DOHH2 (cell line): ENCODE data around the gene HERC3.

Experiments
- EZH2phosphoT487 ChIP-seq: fragments of 200-600 bp; sonication (generic); IDR thresholded peaks from 2 replicates; pipeline ENCODE4 v1.6.1; 2017; ENCODE audit warnings: borderline replicate concordance, mild to moderate bottlenecking, antibody characterized with exemption, low read length, moderate library complexity, mixed read lengths
- TF ChIP-seq, protein P1 (sequence below): fragments of 200-600 bp; sonication (generic); IDR thresholded peaks from one replicate; pipeline ENCODE4 v1.5.1; 2014; ENCODE audit warnings: antibody characterized with exemption, mild to moderate bottlenecking, low read depth, low read length; ENCODE audit not compliant: poor library complexity, severe bottlenecking

DNA sequence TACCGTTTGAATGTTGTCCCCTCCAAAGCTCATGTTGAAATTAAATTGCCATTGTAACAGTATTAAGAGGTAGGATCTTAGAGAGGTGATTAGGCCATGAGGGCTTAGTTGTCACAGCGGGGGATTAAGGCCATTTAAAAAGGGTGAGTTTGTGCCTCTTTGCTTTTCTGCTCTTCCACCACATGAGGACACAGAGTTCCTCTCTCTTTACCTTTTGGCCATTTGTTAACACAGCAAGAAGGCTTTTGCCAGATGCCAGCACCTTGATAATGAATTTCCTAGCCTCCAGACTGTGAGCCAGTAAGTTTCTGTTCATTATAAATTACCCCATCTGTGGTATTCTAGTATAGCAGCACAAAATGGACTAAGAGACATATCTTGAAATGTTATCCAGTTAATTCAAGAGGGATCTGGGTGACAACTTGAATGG, 7.8 kb upstream of the HERC3 start:
- TF ChIP-seq, protein P1, sequence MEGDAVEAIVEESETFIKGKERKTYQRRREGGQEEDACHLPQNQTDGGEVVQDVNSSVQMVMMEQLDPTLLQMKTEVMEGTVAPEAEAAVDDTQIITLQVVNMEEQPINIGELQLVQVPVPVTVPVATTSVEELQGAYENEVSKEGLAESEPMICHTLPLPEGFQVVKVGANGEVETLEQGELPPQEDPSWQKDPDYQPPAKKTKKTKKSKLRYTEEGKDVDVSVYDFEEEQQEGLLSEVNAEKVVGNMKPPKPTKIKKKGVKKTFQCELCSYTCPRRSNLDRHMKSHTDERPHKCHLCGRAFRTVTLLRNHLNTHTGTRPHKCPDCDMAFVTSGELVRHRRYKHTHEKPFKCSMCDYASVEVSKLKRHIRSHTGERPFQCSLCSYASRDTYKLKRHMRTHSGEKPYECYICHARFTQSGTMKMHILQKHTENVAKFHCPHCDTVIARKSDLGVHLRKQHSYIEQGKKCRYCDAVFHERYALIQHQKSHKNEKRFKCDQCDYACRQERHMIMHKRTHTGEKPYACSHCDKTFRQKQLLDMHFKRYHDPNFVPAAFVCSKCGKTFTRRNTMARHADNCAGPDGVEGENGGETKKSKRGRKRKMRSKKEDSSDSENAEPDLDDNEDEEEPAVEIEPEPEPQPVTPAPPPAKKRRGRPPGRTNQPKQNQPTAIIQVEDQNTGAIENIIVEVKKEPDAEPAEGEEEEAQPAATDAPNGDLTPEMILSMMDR: no peak
- TF ChIP-seq EZH2phosphoT487: no peak
